CD4-positive, alpha-beta T cell treated with Interleukin-15 for 1 hour (primary cell): Measurements from ENCODE around the gene GPD2.
"Not testable (repeated sequence)": the region's sequence is repeated elsewhere in the genome, so short reads cannot be mapped to it uniquely, and the experiment has no call there.

ENCODE experiments used
- DNase-seq: peaks from one replicate; pipeline ENCODE4 v3.0.0-alpha.2; 2020

Gene GPD2

GRCh38 chr2:156476021-156476849 is 40.1 kb downstream of the GPD2 start:
- no peak for DNase-seq

GRCh38 chr2:156476850-156477206 is 40.6 kb downstream of the GPD2 start:
- DNase-seq: no peak

- no peak for DNase-seq
Observed at GRCh38 chr2:156480376-156480775, 44.2 kb downstream of the GPD2 start.

DNA sequence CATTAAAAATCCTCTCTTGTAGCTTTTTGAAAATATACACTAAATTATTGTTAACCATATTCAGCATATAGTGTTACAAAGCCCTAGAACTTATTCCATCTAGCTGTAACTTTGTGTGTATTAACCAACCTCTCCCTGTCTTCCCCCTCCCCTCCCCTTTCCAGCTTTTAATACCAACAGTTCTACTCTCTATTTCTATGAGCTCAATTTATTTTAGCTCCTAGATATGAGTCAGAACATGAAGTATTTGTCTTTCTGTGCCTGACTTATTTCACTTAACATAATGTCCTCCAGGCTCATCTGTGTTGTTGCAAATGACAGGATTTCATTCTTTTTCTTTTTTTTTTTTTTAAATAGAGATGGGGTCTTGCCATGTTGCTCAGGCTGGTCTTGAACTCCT is 45.1 kb downstream of the GPD2 start:
- DNase-seq: no peak

DNA sequence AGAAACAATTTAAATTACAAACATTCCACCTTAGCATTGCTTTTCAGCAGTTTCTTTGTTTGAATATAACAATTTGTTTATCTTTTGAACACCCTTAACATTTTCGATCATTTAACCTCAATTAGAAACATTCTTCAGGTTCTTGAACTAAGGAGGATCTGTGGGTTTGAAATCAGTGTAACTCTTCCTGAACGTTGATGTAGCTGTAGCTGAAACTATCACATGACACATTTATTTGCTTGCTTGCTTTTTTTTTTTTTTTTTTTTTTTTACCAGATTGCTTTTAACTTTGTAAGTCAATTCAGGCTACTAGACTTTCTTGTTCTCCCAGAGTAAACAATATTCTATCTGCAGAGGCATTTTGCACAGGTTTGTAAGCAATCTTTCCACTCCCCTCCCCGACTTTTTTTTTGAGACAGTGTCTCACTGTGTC is 47.6 kb downstream of the GPD2 start:
- no peak for DNase-seq

DNA sequence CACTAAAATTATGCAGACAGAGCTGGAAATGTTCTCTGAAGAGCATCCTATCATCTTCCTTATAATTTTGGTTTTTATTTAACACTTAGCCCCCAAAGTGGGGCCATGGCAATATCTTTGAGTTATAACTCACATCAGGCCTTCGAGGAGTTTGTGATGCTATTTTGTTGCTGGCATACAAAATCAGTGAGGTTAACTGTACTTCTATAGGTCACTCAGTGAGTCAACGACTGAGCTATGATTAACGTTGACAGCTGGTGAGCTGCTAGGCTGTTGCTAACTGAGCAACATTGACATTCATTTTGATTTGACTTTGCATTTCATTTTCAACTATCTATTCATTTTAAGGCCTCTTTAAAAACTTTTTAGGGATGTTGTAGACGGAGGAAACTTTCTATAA is 50.0 kb downstream of the GPD2 start:
- DNase-seq: no peak

DNA sequence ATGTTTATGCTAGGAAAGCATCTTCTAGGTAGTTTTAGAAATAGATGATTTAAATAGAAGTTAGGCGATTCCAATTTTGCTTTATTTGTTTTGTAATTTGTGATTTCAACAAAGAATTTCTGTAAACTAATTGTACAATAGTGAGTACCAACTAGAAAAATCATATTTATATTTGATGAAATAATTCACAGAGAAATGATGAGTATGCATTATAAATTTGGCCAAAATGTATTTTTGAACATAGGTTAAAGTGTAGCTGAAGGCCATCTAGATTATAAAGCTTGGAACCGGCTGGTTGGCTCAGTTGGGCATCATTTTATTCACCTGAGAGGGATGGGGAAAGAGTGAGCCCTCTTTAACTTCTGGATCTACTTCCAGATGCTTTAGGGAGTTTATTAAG is 50.4 kb downstream of the GPD2 start:
- no peak for DNase-seq

DNA sequence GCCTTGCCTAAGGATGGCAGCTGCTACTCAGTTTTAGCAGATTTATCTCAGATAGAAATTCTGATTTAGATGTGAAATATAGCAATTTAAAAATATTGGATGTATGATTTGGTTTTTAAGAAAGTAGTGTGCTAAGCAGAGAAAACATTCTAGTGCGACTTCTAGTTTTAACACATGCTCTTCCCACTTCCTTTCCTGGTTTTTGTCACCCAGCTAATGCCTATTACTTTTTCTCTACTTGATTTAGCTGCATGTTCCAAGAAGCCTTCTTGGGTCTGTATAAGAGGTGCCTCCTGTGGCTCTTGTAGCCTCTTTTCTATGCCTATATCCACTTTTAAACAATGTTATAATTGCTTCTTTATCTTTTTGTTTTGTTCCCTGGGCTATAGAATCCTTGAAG is 53.0 kb downstream of the GPD2 start:
- no peak for DNase-seq

GRCh38 chr2:156489750-156490465 is 53.7 kb downstream of the GPD2 start:
- no peak for DNase-seq

DNA sequence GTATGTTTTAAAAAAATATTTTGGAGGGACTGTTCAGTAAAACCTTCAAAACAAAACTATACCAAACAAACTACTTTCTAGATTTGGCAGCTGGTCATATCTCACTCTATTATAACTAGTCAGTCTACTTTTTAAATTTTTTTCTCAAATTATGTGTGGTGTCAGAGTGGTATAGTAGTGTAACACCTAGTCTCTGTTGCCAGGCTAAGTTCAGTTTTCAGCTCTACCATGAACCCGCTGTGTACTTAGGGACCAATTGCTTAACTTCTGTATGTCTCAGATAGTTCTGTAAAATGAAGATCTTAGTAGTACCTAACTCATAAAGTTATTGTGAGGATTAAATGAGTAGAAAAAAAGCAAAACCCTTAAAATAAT is 54.3 kb downstream of the GPD2 start:
- DNase-seq: no peak

DNA sequence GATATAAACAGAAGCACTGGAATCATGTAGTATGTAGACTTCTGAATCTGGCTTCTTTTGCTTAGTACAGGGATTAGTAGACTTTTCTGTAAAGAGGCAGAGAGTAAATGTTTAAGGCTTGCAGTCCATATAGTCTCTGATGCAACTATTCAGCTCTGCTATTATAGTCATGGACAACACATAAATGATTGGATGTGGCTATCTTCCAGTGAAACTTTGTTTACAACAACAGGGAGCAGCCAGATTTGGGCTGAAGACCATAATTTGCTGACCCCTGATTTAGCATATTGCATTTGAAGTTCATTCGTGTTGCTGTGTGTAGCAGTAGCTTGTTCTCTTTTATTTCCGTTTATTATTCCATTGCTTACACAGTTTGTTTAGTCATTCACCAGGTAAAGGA is 55.0 kb downstream of the GPD2 start:
- no peak for DNase-seq

- no peak for DNase-seq
Observed at GRCh38 chr2:156492979-156493378, 56.8 kb downstream of the GPD2 start.

DNA sequence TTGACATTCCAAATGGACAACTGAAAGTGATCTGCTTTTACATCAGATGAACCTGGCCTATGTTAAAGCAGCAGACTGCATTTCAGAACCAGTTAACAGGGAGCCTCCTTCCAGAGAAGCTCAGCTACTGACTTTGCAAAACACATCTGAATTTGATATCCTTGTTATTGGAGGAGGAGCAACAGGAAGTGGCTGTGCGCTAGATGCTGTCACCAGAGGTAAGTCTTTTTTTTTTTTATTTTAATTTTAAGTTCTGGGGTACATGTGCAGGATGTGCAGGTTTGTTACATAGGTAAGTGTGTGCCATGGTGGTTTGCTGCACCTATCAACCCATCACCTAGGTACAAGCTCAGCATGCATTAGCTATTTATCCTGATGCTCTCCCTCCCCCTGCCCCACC is 59.8 kb downstream of the GPD2 start:
- DNase-seq: not testable (repeated sequence)

- no peak for DNase-seq
Observed at GRCh38 chr2:156505696-156506095, 69.5 kb downstream of the GPD2 start.

GRCh38 chr2:156511122-156511521 is 74.9 kb downstream of the GPD2 start:
- DNase-seq: no peak

DNA sequence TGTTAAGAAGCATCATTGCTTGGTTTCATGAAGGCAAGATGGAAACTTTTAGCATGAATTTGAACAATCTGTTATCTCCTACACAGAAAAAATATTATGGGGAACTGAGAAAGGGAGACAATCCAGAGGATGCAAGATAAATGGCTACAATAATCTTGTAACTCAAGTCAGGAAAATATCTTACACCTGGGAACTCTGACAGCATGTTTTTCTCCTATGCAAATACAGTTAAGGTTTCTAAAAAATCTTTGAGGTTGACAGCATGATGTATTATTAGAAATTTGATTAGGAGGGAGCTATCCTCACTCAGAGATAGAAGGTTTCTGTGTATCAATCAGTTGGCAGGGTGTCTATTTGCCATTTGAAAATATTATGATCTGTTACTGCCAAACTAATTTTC is 75.6 kb downstream of the GPD2 start:
- DNase-seq: no peak

DNA sequence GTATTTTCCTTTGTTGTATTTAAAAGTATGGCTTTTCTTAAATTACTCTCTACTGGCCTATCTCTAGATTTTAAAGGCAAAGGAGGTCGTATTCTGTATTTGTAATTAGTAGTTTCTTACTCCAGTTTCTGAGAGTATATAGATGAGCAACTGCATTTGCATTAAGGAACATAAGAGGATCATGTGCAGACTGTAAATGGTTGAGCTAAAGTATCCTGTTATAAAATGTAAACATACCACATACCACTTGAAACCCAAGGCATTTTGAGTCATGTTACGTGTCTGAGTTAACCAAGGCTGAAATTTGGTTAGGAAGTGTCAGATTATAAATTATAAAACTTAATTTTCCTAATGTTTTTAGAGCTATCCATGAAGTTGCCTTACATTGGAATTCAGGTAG is 76.3 kb downstream of the GPD2 start:
- DNase-seq: no peak

DNA sequence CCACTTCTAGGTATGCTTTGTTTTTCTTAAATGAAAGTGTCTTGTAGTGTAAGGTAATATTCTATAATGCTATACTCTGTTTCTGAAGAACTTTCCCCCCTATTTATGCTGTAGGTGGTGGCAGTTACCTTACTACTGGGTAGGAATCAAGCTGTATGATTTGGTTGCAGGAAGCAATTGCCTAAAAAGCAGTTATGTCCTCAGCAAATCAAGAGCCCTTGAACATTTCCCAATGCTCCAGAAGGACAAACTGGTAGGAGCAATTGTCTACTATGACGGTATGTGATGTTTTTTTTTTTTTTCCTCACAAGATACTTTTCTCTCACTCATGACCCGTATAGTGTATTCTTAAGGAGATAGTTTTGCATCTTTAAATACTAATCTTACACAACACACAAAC is 77.0 kb downstream of the GPD2 start:
- no peak for DNase-seq

DNA sequence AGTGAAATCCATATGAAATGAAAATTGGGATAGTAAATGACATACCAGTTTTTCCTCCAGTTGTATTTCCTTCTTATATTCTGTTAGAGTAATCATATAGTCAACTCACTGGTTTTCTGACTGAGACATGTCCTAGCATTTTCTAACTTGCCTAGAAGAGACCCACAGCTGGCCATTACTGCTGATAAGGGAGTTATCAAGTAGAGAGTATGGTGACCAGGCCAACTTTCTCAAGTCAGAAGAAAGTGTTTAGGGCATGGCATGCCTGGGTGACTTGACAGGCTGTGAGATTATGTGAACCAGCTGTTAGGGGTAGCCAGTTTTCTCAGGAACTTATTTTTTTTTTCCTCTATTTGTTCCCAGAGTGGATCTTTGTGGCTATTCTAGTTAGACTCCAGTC is 81.2 kb downstream of the GPD2 start:
- DNase-seq: no peak

GRCh38 chr2:156518138-156518537 is 82.0 kb downstream of the GPD2 start:
- no peak for DNase-seq

- DNase-seq: no peak
Observed at GRCh38 chr2:156522864-156523440, 86.8 kb downstream of the GPD2 start.

DNA sequence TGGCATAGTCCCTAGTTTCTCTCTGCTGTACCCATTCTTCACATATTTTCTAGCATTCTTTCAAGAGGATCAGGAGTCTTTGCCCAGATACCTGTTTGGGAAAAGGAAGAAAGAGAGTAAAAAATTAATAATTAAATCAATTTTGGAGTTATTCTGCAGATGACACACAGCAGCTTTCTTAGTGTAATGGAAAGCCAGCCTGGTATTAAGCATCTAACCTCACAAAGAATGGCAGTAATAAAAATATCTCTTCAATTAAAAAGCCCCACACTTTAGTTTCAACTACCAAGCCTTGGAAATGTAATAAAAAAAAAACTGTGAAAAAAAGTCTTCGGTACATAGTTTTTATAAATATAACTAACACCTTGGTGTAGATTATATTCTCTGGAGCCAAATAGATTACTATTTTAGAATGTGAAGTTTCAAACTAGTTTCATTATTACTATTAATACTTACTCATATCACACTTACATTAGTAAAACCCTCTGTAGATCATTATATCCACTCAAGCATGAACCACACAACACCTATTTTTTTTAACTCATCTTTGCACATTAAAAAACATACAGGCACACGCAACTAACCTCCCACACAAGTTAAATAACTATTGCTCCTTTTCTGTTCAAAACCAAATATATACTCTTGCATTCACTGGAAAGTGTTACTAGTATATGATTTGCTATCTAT is 90.9 kb downstream of the GPD2 start:
- DNase-seq: no peak

DNA sequence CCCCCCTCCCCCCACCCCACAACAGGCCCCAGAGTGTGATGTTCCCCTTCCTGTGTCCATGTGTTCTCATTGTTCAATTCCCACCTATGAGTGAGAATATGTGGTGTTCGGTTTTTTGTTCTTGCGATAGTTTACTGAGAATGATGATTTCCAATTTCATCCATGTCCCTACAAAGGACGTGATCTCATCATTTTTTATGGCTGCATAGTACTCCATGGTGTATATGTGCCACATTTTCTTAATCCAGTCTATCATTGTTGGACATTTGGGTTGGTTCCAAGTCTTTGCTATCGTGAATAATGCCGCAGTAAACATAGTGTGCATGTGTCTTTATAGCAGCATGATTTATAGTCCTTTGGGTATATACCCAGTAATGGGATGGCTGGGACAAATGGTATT is 92.4 kb downstream of the GPD2 start:
- not testable (repeated sequence) for DNase-seq

GRCh38 chr2:156532989-156533388 is 96.8 kb downstream of the GPD2 start:
- no peak for DNase-seq
